ENCODE data around the gene SLC6A3. TPM values are rescaled to one million over a fixed set of nuclear protein-coding genes. Genes with fewer than 3 reads are reported as not detected.

Gene SLC6A3
- total and polyA plus RNA-seq, 4 donors, result 0.30 to 1.1 (median 0.90) TPM

DNA sequence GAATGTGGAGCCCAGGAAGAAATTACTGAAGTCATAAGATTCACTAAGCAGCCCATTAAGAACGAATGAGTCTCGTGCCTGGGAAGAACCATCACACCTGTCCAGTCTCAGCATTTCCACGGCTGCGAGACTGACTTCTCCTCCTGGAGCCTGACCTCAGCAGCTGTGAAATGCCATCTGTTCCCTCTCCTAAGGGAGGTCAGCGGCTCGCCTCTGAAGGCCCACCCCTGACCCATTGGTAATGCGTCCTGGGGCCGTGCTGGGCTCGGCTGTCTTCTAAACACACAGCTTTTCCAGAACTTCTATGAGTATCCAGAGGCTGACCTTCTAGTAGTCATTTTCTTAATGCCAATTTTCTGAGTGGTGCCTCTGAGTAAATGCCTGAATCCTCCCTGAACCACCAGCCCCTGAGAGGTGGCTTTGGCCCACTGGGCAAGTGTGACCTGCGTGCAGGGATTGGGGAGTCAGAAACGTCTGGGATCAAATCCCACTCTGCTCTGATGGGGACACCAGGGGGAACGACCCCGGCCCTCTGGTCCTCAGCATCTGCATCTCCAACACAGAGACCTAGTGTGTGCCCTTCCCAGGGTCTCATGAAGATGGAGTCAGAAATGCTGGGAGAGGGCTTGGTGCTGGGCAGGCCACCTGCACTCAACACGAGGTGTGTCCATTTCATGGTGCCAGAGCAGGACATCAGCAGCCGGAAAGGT is 5.7 kb downstream of the SLC6A3 start:
- Histone ChIP-seq H3K4me1 (ENCODE audit: control insufficient read depth in 5 of 5, insufficient read depth in 5 of 5, low read length in 5 of 5) (peaks cover 0 to 7% (median 4%) of the 10 kb centered on the region in 5 donors), H3K36me3 (ENCODE audit: control insufficient read depth in 4 of 4, insufficient read depth in 4 of 4, low read length in 4 of 4) (peaks cover 0 to 5% (median 0%) of the 10 kb centered on the region in 4 donors), H3K9me3 (ENCODE audit: control insufficient read depth in 4 of 4, insufficient read depth in 3 of 4, low read length in 3 of 4) (peaks cover 0 to 13% (median 2%) of the 10 kb centered on the region in 4 donors), H3K4me3 (no peak overlapping the region), H3K9ac (ENCODE audit: insufficient read depth in 1 of 2, low read length in 2 of 2) (no peak overlapping the region), H3K27me3 (ENCODE audit: control insufficient read depth in 3 of 3, insufficient read depth in 3 of 3, low read length in 2 of 3) (peaks cover 6 to 23% (median 23%) of the 10 kb centered on the region in 3 donors), H3K27ac (ENCODE audit: low read depth in 1 of 2, low read length in 1 of 2) (no peak overlapping the region)
- ATAC-seq (ENCODE audit: insufficient read depth, low FRiP score) (no peak), DNase-seq (no peak)
- no peak for TF ChIP-seq CTCF (IDR thresholded peaks at IDR 0.05; ENCODE audit: control extremely low read depth, extremely low read depth)
- 76 to 82% methylated on average over 15 of the region's 15 CpGs for WGBS, 2 donors

DNA sequence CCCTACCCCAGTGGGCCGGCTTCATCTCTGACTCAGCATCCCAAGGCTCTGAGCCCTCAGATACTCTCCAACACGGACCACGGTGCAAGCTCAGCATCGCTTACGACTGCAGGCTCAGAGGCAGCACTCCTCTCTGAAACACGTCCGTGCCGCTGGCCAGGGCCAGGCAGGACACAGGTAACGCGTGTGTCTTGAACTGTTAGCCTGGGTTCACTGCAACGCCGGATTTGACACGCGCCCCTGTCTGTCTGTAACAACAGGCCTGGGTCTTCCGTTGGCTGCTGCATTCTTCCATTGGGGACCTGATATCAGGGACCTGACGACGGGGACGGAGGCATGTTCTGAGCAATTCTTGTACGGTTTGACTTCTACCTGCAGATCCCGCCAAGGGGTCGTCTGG is 6.4 kb downstream of the SLC6A3 start:
- Histone ChIP-seq H3K9me3 (ENCODE audit: control insufficient read depth in 4 of 4, insufficient read depth in 3 of 4, low read length in 3 of 4) (peaks cover 0 to 15% (median 2%) of the 10 kb centered on the region in 4 donors), H3K4me1 (ENCODE audit: control insufficient read depth in 5 of 5, insufficient read depth in 5 of 5, low read length in 5 of 5) (peaks cover 0 to under 1% (median 0%) of the 10 kb centered on the region in 5 donors), H3K27me3 (ENCODE audit: control insufficient read depth in 3 of 3, insufficient read depth in 3 of 3, low read length in 2 of 3) (peaks cover 6 to 17% (median 17%) of the 10 kb centered on the region in 3 donors), H3K9ac (ENCODE audit: insufficient read depth in 1 of 2, low read length in 2 of 2) (no peak overlapping the region), H3K36me3 (ENCODE audit: control insufficient read depth in 4 of 4, insufficient read depth in 4 of 4, low read length in 4 of 4) (peaks cover 0 to 5% (median 0%) of the 10 kb centered on the region in 4 donors), H3K27ac (ENCODE audit: low read depth in 1 of 2, low read length in 1 of 2) (no peak overlapping the region), H3K4me3 (no peak overlapping the region)
- TF ChIP-seq CTCF (IDR thresholded peaks at IDR 0.05; ENCODE audit: control extremely low read depth, extremely low read depth), result no peak
- no peak for ATAC-seq (ENCODE audit: insufficient read depth, low FRiP score)
- whole genome bisulfite sequencing, 2 donors, result 89% methylated on average over 21 of the region's 21 CpGs
- DNase-seq, result no peak

GRCh38 chr5:1437876-1438559 is 7.2 kb downstream of the SLC6A3 start:
- H3K9ac ChIP-seq (ENCODE audit: insufficient read depth in 1 of 2, low read length in 2 of 2), result no peak overlapping the region
- H3K4me3 ChIP-seq, result no peak overlapping the region
- ATAC-seq (ENCODE audit: insufficient read depth, low FRiP score) (no peak), DNase-seq (no peak)
- H3K27ac ChIP-seq (ENCODE audit: low read depth in 1 of 2, low read length in 1 of 2), result no peak overlapping the region
- H3K27me3 ChIP-seq (ENCODE audit: control insufficient read depth in 3 of 3, insufficient read depth in 3 of 3, low read length in 2 of 3), result peaks cover 6 to 9% (median 8%) of the 10 kb centered on the region in 3 donors
- peaks cover 0 to 11% (median 2%) of the 10 kb centered on the region in 4 donors for H3K9me3 ChIP-seq (ENCODE audit: control insufficient read depth in 4 of 4, insufficient read depth in 3 of 4, low read length in 3 of 4)
- H3K4me1 ChIP-seq (ENCODE audit: control insufficient read depth in 5 of 5, insufficient read depth in 5 of 5, low read length in 5 of 5), result no peaks in the 10 kb centered on the region
- no peak for TF ChIP-seq CTCF (IDR thresholded peaks at IDR 0.05; ENCODE audit: control extremely low read depth, extremely low read depth)
- WGBS, 2 donors, result 87 to 90% methylated on average over 25 of the region's 25 CpGs
- peaks cover 0 to 5% (median 0%) of the 10 kb centered on the region in 4 donors for H3K36me3 ChIP-seq (ENCODE audit: control insufficient read depth in 4 of 4, insufficient read depth in 4 of 4, low read length in 4 of 4)

Measured in lung (tissue), 12 donors.